CD4-positive, alpha-beta memory T cell (primary cell): Measurements from ENCODE around the gene SLC22A15. TPM values are rescaled to one million over a fixed set of nuclear protein-coding genes. Genes with fewer than 3 reads are reported as not detected.

Experiments used
- CTCF ChIA-PET: fragments of 350-600 bp; sonication (Branson Sonifier 250); formaldehyde crosslinking; loops from one replicate; lab custom pipeline; 2021; ENCODE audit warnings: inconsistent platforms; ENCODE audit not compliant: partially characterized antibody; lab: Charles Lee
- POLR2A ChIA-PET: fragments of 350-600 bp; sonication (Branson Sonifier 250); formaldehyde crosslinking; loops from one replicate; lab custom pipeline; 2021; ENCODE audit not compliant: partially characterized antibody; lab: Charles Lee
- DNase-seq, 5 donors: peaks; one replicate each; pipeline versions ENCODE4 v3.0.0 to v3.0.0-alpha.2; 2020 to 2022; ENCODE audit warnings: mixed read lengths in 1 of 5
- H3K27ac ChIP-seq: one replicate; pipeline ENCODE4 v1.7.0; 2013; ENCODE audit warnings: low read depth, low read length
- H3K27me3 ChIP-seq: 2 replicates; pipeline ENCODE4 v1.7.0; 2013; ENCODE audit warnings: mild to moderate bottlenecking, low read length, moderate library complexity; ENCODE audit not compliant: insufficient read depth
- H3K36me3 ChIP-seq: 2 replicates; pipeline ENCODE4 v1.7.0; 2013; ENCODE audit warnings: mild to moderate bottlenecking, low read length, moderate library complexity; ENCODE audit not compliant: insufficient read depth
- H3K4me1 ChIP-seq: 2 replicates; pipeline ENCODE4 v1.7.0; 2013; ENCODE audit warnings: mild to moderate bottlenecking, low read length, moderate library complexity; ENCODE audit not compliant: insufficient read depth
- H3K4me3 ChIP-seq, 2 donors: one replicate each; pipeline ENCODE4 v1.7.0; 2013; ENCODE audit warnings: low read length in 2 of 2, mild to moderate bottlenecking in 1 of 2
- H3K9me3 ChIP-seq, 2 donors: one replicate each; pipeline ENCODE4 v1.7.0; 2013; ENCODE audit warnings: low read length in 2 of 2, control low read depth in 1 of 2; ENCODE audit not compliant: control insufficient read depth in 1 of 2
- H3K27ac Mint-ChIP-seq, 7 donors: one replicate each; pipeline ENCODE4 v1.8.0; 2020 to 2021; ENCODE audit warnings: mixed read lengths in 7 of 7, mild to moderate bottlenecking in 6 of 7, inconsistent platforms in 3 of 7, moderate library complexity in 3 of 7
- H3K27me3 Mint-ChIP-seq, 2 donors: one replicate each; pipeline ENCODE4 v1.8.0; 2020 to 2021; ENCODE audit warnings: mixed read lengths in 2 of 2
- H3K36me3 Mint-ChIP-seq, 2 donors: one replicate each; pipeline ENCODE4 v1.8.0; 2020 to 2021; ENCODE audit warnings: mixed read lengths in 2 of 2, inconsistent platforms in 1 of 2, mild to moderate bottlenecking in 1 of 2
- H3K4me1 Mint-ChIP-seq, 4 donors: one replicate each; pipeline ENCODE4 v1.8.0; 2020 to 2021; ENCODE audit warnings: mixed read lengths in 4 of 4, mild to moderate bottlenecking in 1 of 4
- H3K4me3 Mint-ChIP-seq, 8 donors: one replicate each; pipeline ENCODE4 v1.8.0; 2020 to 2021; ENCODE audit warnings: mixed read lengths in 8 of 8, mild to moderate bottlenecking in 7 of 8, moderate library complexity in 6 of 8, inconsistent platforms in 3 of 8
- H3K9me3 Mint-ChIP-seq, 8 donors: one replicate each; pipeline ENCODE4 v1.8.0; 2020 to 2021; ENCODE audit warnings: mixed read lengths in 8 of 8, mild to moderate bottlenecking in 5 of 8, inconsistent platforms in 3 of 8, moderate library complexity in 1 of 8
- intact Hi-C: fragments of 100-400 bp; cut with micrococcal nuclease; formaldehyde crosslinking; loops from one replicate; pipeline ENCODE4 v1.15.1; 2023
- polyA plus RNA-seq, 2 donors: library from polyadenylated mRNA; unstranded; fragments of 300-500 nt; fragmentation: Illumina TruSeq; gene quantifications; one replicate each; pipeline ENCODE4 v1.2.3, GENCODE V29; 2021
- total RNA-seq, 2 experiments: library from RNA; stranded (reverse); gene quantifications; one replicate each; pipeline ENCODE4 v1.2.3, GENCODE V29; 2021

The SLC22A15 gene
- total and polyA plus RNA-seq, 4 experiments from 2014 or later, result 1.2 TPM; not detected in 2

DNA sequence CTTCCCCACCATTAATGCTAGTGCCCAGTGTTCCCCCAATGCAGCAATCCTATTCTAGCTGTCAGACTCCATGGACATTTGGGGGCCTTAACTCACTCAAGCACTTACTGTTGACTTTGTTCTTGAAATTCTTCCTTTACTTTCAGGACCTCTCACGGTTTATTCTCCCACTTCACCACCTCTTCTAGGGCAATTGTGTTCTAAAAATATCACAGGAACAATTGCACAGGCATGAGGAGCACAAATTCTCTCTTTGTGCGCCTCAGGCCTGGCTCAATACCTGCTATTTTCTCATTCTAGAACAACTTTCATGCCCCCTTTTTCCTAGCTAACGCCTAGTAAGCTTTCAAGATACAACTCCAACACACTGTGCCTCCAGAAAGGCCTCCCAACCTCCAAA lies 142.2 kb downstream of the SLC22A15 start:
- no peaks in the 10 kb centered on the region for H3K36me3 ChIP-seq
- Mint-ChIP-seq H3K9me3 (no peaks in the 10 kb centered on the region), H3K27me3 (peaks cover 15 to 18% of the 10 kb centered on the region in 2 donors), H3K36me3 (no peaks in the 10 kb centered on the region), H3K4me3 (no peak overlapping the region), H3K27ac (peak overlapping the region in 1 of 7 donors; percentile 35), H3K4me1 (no peaks in the 10 kb centered on the region)
- H3K4me1 ChIP-seq, result no peaks in the 10 kb centered on the region
- H3K27ac ChIP-seq, result no peak overlapping the region
- intact Hi-C loops, result no loop called here
- no peaks in the 10 kb centered on the region for H3K27me3 ChIP-seq
- ChIA-PET CTCF (no interaction called here), POLR2A (no interaction called here)
- no peaks in the 10 kb centered on the region for H3K9me3 ChIP-seq
- DNase-seq, result no peak
- no peak overlapping the region for H3K4me3 ChIP-seq

Other genes with a start within 250 kb of the SLC22A15 start
- gene CASQ2, start 207.8 kb upstream of the SLC22A15 start, total RNA-seq, result not detected
- not detected for gene CASQ2, start 207.8 kb upstream of the SLC22A15 start, polyA plus RNA-seq
- not detected for gene NHLH2, start 135.4 kb upstream of the SLC22A15 start, total RNA-seq
- gene NHLH2, start 135.4 kb upstream of the SLC22A15 start, polyA plus RNA-seq, result not detected
- gene MAB21L3, start 134.9 kb downstream of the SLC22A15 start, total RNA-seq, result not detected
- not detected for gene MAB21L3, start 134.9 kb downstream of the SLC22A15 start, polyA plus RNA-seq